Activated CD8-positive, alpha-beta memory T cell treated with anti-CD3 and anti-CD28 coated beads for 48 hours (primary cell): ENCODE measurements around the gene MS4A4E.
"Not testable (repeated sequence)": the region's sequence is repeated elsewhere in the genome, so short reads cannot be mapped to it uniquely, and the experiment has no call there.

Experiments
- DNase-seq, 3 experiments: peaks; one replicate each; pipeline ENCODE4 v3.0.0-alpha.2; 2020; ENCODE audit warnings: low read depth in 2 of 3, low spot score in 2 of 3

MS4A4E gene

GRCh38 chr11:60221692-60222091, 21.2 kb downstream of the MS4A4E start:
- no peak for DNase-seq

- no peak for DNase-seq
Measured at GRCh38 chr11:60221181-60221580, 21.8 kb downstream of the MS4A4E start.

- DNase-seq: no peak
Measured at GRCh38 chr11:60214386-60214785, 28.6 kb downstream of the MS4A4E start.

GRCh38 chr11:60211206-60211605, 31.7 kb downstream of the MS4A4E start:
- DNase-seq: no peak

GRCh38 chr11:60209977-60210376, 33.0 kb downstream of the MS4A4E start:
- DNase-seq: no peak

- no peak for DNase-seq
Measured at GRCh38 chr11:60208951-60209350, 34.0 kb downstream of the MS4A4E start.

GRCh38 chr11:60208146-60208895, 34.6 kb downstream of the MS4A4E start:
- no peak for DNase-seq

GRCh38 chr11:60206616-60207015, 36.3 kb downstream of the MS4A4E start:
- DNase-seq: no peak

GRCh38 chr11:60204922-60205321, 38.0 kb downstream of the MS4A4E start:
- DNase-seq: no peak

GRCh38 chr11:60201334-60201733, 41.6 kb downstream of the MS4A4E start:
- not testable (repeated sequence) for DNase-seq

- no peak for DNase-seq
Measured at GRCh38 chr11:60197442-60197841, 45.5 kb downstream of the MS4A4E start.

GRCh38 chr11:60195923-60196368, 47.0 kb downstream of the MS4A4E start:
- no peak for DNase-seq

- no peak for DNase-seq
Measured at GRCh38 chr11:60194511-60194910, 48.4 kb downstream of the MS4A4E start.

- DNase-seq: peak; percentile 11 to 61 (median 37)
Measured at GRCh38 chr11:60193687-60194433, 49.1 kb downstream of the MS4A4E start.

GRCh38 chr11:60192564-60192963, 50.4 kb downstream of the MS4A4E start:
- DNase-seq: not testable (repeated sequence)

- not testable (repeated sequence) for DNase-seq
Measured at GRCh38 chr11:60188481-60188880, 54.5 kb downstream of the MS4A4E start.

GRCh38 chr11:60186128-60186527, 56.8 kb downstream of the MS4A4E start:
- DNase-seq: not testable (repeated sequence)

- DNase-seq: not testable (repeated sequence)
Measured at GRCh38 chr11:60185512-60185827, 57.5 kb downstream of the MS4A4E start.

GRCh38 chr11:60184824-60185511, 58.0 kb downstream of the MS4A4E start:
- DNase-seq: no peak

- DNase-seq: no peak
Measured at GRCh38 chr11:60183591-60184205, 59.2 kb downstream of the MS4A4E start.

- no peak for DNase-seq
Measured at GRCh38 chr11:60182541-60183330, 60.2 kb downstream of the MS4A4E start, which contains the start of gene MS4A6A. Gene MS4A6A, minus strand, starts transcription at chr11:60183083. Its CDS starts 1,356 bp downstream, at chr11:60181727.
